Measurements from ENCODE around the gene OR52E5.

Gene OR52E5

GRCh38 chr11:5892908-5893307 is at the start of gene OR52E5:
Gene OR52E5, plus strand, starts transcription at chr11:5893208. Its CDS starts 7,569 bp downstream, at chr11:5900777.
- in situ Hi-C loops (cut with MboI; ENCODE audit: low sequenced_read_pairs) = no loop called here

GRCh38 chr11:5846701-5847100 is 46.3 kb upstream of the OR52E5 start:
- in situ Hi-C loops (cut with MboI; ENCODE audit: low sequenced_read_pairs) = no loop called here

GRCh38 chr11:5847711-5848110 is 45.3 kb upstream of the OR52E5 start:
- in situ Hi-C loops (cut with MboI; ENCODE audit: low sequenced_read_pairs) = no loop called here

GRCh38 chr11:5851002-5851401 is 42.0 kb upstream of the OR52E5 start:
- in situ Hi-C loops (cut with MboI; ENCODE audit: low sequenced_read_pairs) = no loop called here

GRCh38 chr11:5857590-5857989 is 35.4 kb upstream of the OR52E5 start, which contains the start of gene OR52E8:
Gene OR52E8, minus strand, starts transcription at chr11:5857690. Its CDS starts 0 bp downstream, at chr11:5857690.
- in situ Hi-C loops (cut with MboI; ENCODE audit: low sequenced_read_pairs) = no loop called here

- in situ Hi-C loops (cut with MboI; ENCODE audit: low sequenced_read_pairs) = no loop called here
These were observed 27.2 kb upstream of the OR52E5 start for GRCh38 chr11:5865826-5866225.

- in situ Hi-C loops (cut with MboI; ENCODE audit: low sequenced_read_pairs) = no loop called here
These were observed 14.4 kb upstream of the OR52E5 start for GRCh38 chr11:5878564-5878963.

GRCh38 chr11:5880329-5880728 is 12.7 kb upstream of the OR52E5 start, which contains the start of gene OR52E4:
Gene OR52E4, plus strand, starts transcription at chr11:5880629. Its CDS starts 3,664 bp downstream, at chr11:5884293.
- in situ Hi-C loops (cut with MboI; ENCODE audit: low sequenced_read_pairs) = no loop called here

- in situ Hi-C loops (cut with MboI; ENCODE audit: low sequenced_read_pairs) = no loop called here
These were observed 11.3 kb upstream of the OR52E5 start for GRCh38 chr11:5881756-5882155.

- in situ Hi-C loops (cut with MboI; ENCODE audit: low sequenced_read_pairs) = no loop called here
These were observed 5.8 kb upstream of the OR52E5 start for GRCh38 chr11:5887172-5887571.

- in situ Hi-C loops (cut with MboI; ENCODE audit: low sequenced_read_pairs) = no loop called here
These were observed 5.3 kb upstream of the OR52E5 start for GRCh38 chr11:5887661-5888060.

- in situ Hi-C loops (cut with MboI; ENCODE audit: low sequenced_read_pairs) = no loop called here
These were observed 1.7 kb upstream of the OR52E5 start for GRCh38 chr11:5891216-5891800.

- in situ Hi-C loops (cut with MboI; ENCODE audit: low sequenced_read_pairs) = no loop called here
These were observed 6.5 kb downstream of the OR52E5 start for GRCh38 chr11:5899534-5899933.

GRCh38 chr11:5910540-5910939 is 17.5 kb downstream of the OR52E5 start:
- in situ Hi-C loops (cut with MboI; ENCODE audit: low sequenced_read_pairs) = no loop called here

- in situ Hi-C loops (cut with MboI; ENCODE audit: low sequenced_read_pairs) = no loop called here
These were observed 29.9 kb downstream of the OR52E5 start for GRCh38 chr11:5922749-5923426.

- in situ Hi-C loops (cut with MboI; ENCODE audit: low sequenced_read_pairs) = no loop called here
These were observed 30.4 kb downstream of the OR52E5 start for GRCh38 chr11:5923427-5923776.

- in situ Hi-C loops (cut with MboI; ENCODE audit: low sequenced_read_pairs) = no loop called here
These were observed 30.8 kb downstream of the OR52E5 start for GRCh38 chr11:5923794-5924193.

GRCh38 chr11:5928271-5928670 is 35.3 kb downstream of the OR52E5 start:
- in situ Hi-C loops (cut with MboI; ENCODE audit: low sequenced_read_pairs) = no loop called here

GRCh38 chr11:5928811-5929210 is 35.8 kb downstream of the OR52E5 start:
- in situ Hi-C loops (cut with MboI; ENCODE audit: low sequenced_read_pairs) = no loop called here

GRCh38 chr11:5929571-5930368 is 36.8 kb downstream of the OR52E5 start:
- in situ Hi-C loops (cut with MboI; ENCODE audit: low sequenced_read_pairs) = no loop called here

GRCh38 chr11:5930614-5931013 is 37.6 kb downstream of the OR52E5 start:
- in situ Hi-C loops (cut with MboI; ENCODE audit: low sequenced_read_pairs) = no loop called here

GRCh38 chr11:5931061-5931460 is 38.1 kb downstream of the OR52E5 start:
- in situ Hi-C loops (cut with MboI; ENCODE audit: low sequenced_read_pairs) = no loop called here

Data from hTERT RPE-1 (cell line).